Esophagus squamous epithelium (tissue), 5 donors: ENCODE results near the gene KDSR. TPM values are rescaled to one million over a fixed set of nuclear protein-coding genes. Genes with fewer than 3 reads are reported as not detected.

ENCODE experiments used
- DNase-seq: peaks from one replicate; lab custom pipeline; 2025; lab: John Stamatoyannopoulos, UW
- H3K27ac ChIP-seq, 4 donors: fragments of 200-600 bp; sonication (generic); one replicate each; pipeline ENCODE4 v1.5.1; 2016 to 2019; ENCODE audit warnings: mild to moderate bottlenecking in 1 of 4
- H3K27me3 ChIP-seq, 4 donors: fragments of 200-600 bp; sonication (generic); 1 replicate in 3 of 4; 2 replicates in 1 of 4; pipeline versions ENCODE4 v1.5.1 to v1.6.0; 2017 to 2021; ENCODE audit warnings: antibody characterized with exemption in 1 of 4
- H3K36me3 ChIP-seq, 3 donors: fragments of 200-600 bp; sonication (generic); one replicate each; pipeline ENCODE4 v1.5.1; 2016 to 2019
- H3K4me1 ChIP-seq, 3 donors: fragments of 200-600 bp; sonication (generic); one replicate each; pipeline ENCODE4 v1.5.1; 2017 to 2019
- H3K4me3 ChIP-seq, 4 donors: fragments of 200-600 bp; sonication (generic); 1 replicate in 3 of 4; 2 replicates in 1 of 4; pipeline ENCODE4 v1.5.1; 2016 to 2019; ENCODE audit warnings: mild to moderate bottlenecking in 2 of 4, moderate library complexity in 1 of 4
- H3K9me3 ChIP-seq, 3 donors: fragments of 200-600 bp; sonication (generic); one replicate each; pipeline ENCODE4 v1.5.1; 2016 to 2019
- POLR2A ChIP-seq, 4 donors: fragments of 450-650 bp; IDR thresholded peaks; one replicate each; pipeline ENCODE4 v1.6.1; 2017; ENCODE audit warnings: antibody characterized with exemption in 4 of 4, mild to moderate bottlenecking in 4 of 4, moderate library complexity in 3 of 4
- WGBS, 2 donors: methylation state at CpG; one replicate each; pipeline ENCODE4 v1.1.5; 2018; 5-methylcytosine and 5-hydroxymethylcytosine counted together
- intact Hi-C: fragments of 100-400 bp; cut with DNase I; formaldehyde crosslinking; loops from one replicate; pipeline ENCODE4 v1.15.0; 2022
- total RNA-seq, 4 donors: library from RNA; depleted of rRNA; stranded (reverse); fragments of >200 nt; gene quantifications; one replicate each; pipeline ENCODE4 v1.1.0, GENCODE V29; 2016
- TF ChIP-seq, protein P1 (sequence below), 6 experiments: fragments of 450-650 bp in 4 of 6; fragments of 200-600 bp in 2 of 6; sonication (generic) in 2 of 6; IDR thresholded peaks; one replicate each; pipeline ENCODE4 v1.5.1; 2016 to 2019; ENCODE audit warnings: antibody characterized with exemption in 6 of 6, mild to moderate bottlenecking in 4 of 6, moderate library complexity in 4 of 6
- donor health status: DM: yes; HTN: yes; CAD: no.

KDSR gene
- total RNA-seq, 4 donors from 2014 or later = 20.8 to 42.3 (median 23.0) TPM

DNA sequence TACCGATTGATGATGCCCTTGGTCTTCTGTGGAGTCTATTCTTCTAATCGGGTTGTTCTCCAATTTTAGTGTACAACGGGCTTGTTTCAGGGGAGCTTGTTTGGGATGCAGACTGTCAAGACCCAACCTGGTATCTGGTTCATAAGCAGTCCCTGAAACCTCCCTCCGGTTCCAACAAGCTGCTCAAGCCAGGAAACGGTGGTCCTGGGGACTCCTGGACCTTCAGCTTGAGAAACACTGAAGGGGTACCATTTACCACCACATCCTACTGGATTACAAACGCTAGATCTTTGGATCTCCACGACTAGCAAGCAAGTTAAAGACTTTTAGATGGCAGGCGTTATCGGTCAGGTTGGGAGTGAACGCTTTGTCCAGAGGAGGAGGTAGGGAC, 49.5 kb downstream of the KDSR start:
- peak overlapping the region; percentile 68 to 90 (median 88) for H3K27ac ChIP-seq
- WGBS, 2 donors = 54 to 66% methylated on average over 6 to 10 of the region's 10 CpGs
- no peak for TF ChIP-seq POLR2A (IDR thresholded peaks at IDR 0.05)
- TF ChIP-seq, protein P1, sequence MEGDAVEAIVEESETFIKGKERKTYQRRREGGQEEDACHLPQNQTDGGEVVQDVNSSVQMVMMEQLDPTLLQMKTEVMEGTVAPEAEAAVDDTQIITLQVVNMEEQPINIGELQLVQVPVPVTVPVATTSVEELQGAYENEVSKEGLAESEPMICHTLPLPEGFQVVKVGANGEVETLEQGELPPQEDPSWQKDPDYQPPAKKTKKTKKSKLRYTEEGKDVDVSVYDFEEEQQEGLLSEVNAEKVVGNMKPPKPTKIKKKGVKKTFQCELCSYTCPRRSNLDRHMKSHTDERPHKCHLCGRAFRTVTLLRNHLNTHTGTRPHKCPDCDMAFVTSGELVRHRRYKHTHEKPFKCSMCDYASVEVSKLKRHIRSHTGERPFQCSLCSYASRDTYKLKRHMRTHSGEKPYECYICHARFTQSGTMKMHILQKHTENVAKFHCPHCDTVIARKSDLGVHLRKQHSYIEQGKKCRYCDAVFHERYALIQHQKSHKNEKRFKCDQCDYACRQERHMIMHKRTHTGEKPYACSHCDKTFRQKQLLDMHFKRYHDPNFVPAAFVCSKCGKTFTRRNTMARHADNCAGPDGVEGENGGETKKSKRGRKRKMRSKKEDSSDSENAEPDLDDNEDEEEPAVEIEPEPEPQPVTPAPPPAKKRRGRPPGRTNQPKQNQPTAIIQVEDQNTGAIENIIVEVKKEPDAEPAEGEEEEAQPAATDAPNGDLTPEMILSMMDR (IDR thresholded peaks at IDR 0.05) = no peak
- DNase-seq = no peak
- H3K4me3 ChIP-seq = peak overlapping the region; percentile 59 to 75 (median 72)
- H3K9me3 ChIP-seq = no peaks in the 10 kb centered on the region
- H3K27me3 ChIP-seq = no peaks in the 10 kb centered on the region
- H3K36me3 ChIP-seq = no peaks in the 10 kb centered on the region
- intact Hi-C loops = no loop called here
- H3K4me1 ChIP-seq = peaks cover 8 to 74% (median 11%) of the 10 kb centered on the region in 3 donors

DNA sequence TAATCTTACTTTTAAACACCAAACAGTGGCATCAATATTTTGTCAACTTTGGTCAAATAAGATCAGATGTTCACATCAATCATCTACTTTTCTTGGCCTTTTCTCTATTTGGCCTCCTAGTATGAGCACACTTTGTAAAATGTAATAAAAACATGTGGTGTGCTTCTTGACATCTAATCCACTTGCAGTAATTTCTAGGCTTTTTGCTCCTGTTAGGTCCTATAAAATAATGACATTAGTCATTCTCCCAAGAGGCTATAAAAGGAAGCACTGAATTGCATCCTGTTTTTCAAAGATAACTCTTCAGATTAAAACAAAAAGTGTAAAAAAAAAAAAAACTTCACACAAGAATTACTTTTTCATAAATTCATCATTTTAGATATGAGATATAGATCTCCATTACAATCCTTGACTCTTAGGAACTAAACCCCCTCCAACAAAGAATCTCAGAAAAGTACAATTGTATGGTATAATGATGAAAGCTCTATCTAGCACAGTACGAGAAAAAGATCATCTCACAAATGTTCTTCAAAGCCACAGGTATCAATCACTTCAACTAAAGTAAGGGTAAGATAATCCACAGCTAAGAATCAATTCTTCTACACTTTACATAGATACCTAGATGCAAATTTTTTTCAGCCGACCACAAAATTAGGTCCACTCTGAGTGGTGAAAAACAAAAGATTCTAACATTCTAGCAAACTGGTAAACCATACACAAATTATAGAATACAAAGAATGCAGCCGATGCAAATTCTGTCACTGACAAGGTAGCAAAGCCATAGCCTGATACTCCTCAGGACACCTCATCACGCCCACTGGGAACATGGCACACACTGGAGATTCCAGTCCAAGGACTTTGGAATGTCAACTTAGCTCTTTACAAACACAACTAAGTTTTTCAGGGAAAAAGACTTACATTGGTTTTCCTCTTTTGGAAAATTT, 50.1 kb downstream of the KDSR start:
- DNase-seq = no peak
- Histone ChIP-seq H3K36me3 (no peaks in the 10 kb centered on the region), H3K4me1 (peaks cover 5 to 73% (median 11%) of the 10 kb centered on the region in 3 donors), H3K27me3 (no peaks in the 10 kb centered on the region), H3K9me3 (no peaks in the 10 kb centered on the region), H3K4me3 (peak overlapping the region; percentile 59 to 75 (median 72)), H3K27ac (peak overlapping the region; percentile 68 to 90 (median 88))
- WGBS, 2 donors = 58 to 88% methylated on average over 4 of the region's 4 CpGs
- intact Hi-C loops = no loop called here
- no peak for TF ChIP-seq POLR2A (IDR thresholded peaks at IDR 0.05)

DNA sequence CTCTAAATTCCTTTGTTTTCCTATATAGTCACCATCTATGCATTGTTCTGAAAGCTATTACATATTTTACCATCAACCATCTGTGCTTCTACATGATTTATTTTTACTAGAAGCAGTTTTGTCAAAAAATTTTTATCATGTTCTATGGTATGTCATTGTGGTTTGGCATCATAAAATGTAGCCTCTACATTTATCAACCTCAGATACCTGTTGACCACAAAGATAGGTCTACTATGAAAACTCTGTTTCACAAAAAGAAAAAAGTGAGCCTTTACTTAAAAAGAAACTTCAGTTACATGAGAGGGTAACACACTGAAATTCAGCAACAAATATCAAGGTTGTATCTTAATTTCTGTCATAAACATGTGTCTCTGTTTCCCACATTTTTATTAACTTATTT, 51.1 kb downstream of the KDSR start:
- H3K9me3 ChIP-seq = no peaks in the 10 kb centered on the region
- H3K4me1 ChIP-seq = peaks cover 5 to 72% (median 11%) of the 10 kb centered on the region in 3 donors
- intact Hi-C loops = no loop called here
- DNase-seq = no peak
- H3K27me3 ChIP-seq = no peaks in the 10 kb centered on the region
- H3K4me3 ChIP-seq = peak overlapping the region in 3 of 4 donors; percentile 12 to 72 (median 71)
- TF ChIP-seq, protein P1 (IDR thresholded peaks at IDR 0.05) = no peak
- TF ChIP-seq POLR2A (IDR thresholded peaks at IDR 0.05) = no peak
- H3K36me3 ChIP-seq = no peaks in the 10 kb centered on the region
- peak overlapping the region in 2 of 4 donors; percentile 36 to 51 for H3K27ac ChIP-seq

DNA sequence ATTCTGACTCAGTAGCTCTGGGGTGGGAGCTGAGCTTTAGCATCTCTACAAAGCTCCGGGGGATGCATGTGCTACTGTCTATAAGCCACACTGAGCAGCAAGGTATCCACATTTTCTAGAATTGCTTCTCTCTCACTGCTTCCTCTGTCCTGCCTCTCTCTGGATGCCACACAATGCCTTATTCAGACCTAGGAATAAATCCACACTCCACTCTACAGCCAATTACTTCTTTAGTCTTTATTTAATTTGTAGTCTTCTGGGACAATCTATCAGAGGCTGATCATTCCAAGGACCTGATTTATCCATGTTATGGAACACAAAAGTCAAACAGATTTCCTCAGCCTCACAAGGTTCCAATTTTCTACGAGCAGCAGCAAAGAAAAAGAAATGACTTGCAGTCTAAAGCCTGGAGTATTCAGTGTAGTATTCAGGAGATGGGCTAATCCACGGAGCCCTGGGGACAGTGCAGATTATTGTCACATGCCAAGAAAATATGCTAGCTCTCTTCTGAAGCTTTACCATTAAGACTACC, 51.8 kb downstream of the KDSR start:
- Histone ChIP-seq H3K36me3 (no peaks in the 10 kb centered on the region), H3K27me3 (no peaks in the 10 kb centered on the region), H3K4me1 (peaks cover 5 to 67% (median 11%) of the 10 kb centered on the region in 3 donors), H3K9me3 (no peaks in the 10 kb centered on the region), H3K4me3 (peak overlapping the region in 3 of 4 donors; percentile 4 to 72 (median 12)), H3K27ac (peak overlapping the region in 3 of 4 donors; percentile 36 to 51 (median 46))
- DNase-seq = no peak
- intact Hi-C loops = no loop called here
- 36 to 62% methylated on average over 3 of the region's 3 CpGs for WGBS, 2 donors
- no peak for TF ChIP-seq POLR2A (IDR thresholded peaks at IDR 0.05)
- TF ChIP-seq, protein P1 (IDR thresholded peaks at IDR 0.05) = no peak

DNA sequence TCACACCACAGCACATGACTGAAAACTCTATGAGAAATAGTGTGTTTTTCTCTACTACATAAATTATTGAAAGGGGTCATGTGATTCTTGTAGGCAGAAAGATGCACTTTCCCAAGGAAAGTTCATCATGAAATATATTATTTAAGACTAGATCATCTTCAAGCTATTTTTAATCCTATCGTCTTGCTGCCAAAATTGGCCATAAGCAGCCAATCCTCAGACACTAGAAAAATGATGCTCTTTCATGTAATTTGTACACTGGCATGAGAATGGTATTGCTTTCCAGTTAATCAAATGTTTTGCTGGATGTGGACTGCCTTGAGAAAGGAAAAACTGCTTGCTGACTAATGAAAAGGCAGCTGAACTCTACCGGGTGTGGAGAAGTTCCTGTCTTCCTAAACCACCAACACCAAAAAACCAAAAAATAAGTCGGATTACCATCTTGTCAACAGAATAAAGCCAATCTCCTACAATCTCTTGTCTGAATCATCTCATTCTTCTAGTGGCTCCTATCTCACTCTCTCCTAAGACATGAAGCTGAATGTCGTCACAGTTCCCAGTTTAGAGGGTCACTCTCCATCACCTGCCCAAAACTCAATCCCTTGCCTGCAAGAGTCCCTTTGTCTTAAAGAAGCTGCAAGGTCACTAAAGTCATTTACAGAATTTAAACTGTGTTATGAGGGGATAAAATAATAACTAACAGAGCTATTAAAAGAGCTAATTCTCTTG, 52.8 kb downstream of the KDSR start:
- H3K27me3 ChIP-seq = no peaks in the 10 kb centered on the region
- intact Hi-C loops = no loop called here
- H3K9me3 ChIP-seq = no peaks in the 10 kb centered on the region
- TF ChIP-seq, protein P1 (IDR thresholded peaks at IDR 0.05) = no peak
- no peak for TF ChIP-seq POLR2A (IDR thresholded peaks at IDR 0.05)
- no peaks in the 10 kb centered on the region for H3K36me3 ChIP-seq
- 51% methylated on average over 4 of the region's 4 CpGs for WGBS, 2 donors
- no peak for DNase-seq
- peak overlapping the region in 2 of 4 donors; percentile 3 to 72 for H3K4me3 ChIP-seq
- peak overlapping the region in 3 of 4 donors; percentile 30 to 51 (median 35) for H3K27ac ChIP-seq
- H3K4me1 ChIP-seq = peaks cover 5 to 64% (median 11%) of the 10 kb centered on the region in 3 donors
